Glutamatergic neuron (in vitro differentiated cells): ENCODE results near the gene TMEM266. TPM values are rescaled to one million over a fixed set of nuclear protein-coding genes. Genes with fewer than 3 reads are reported as not detected.

ENCODE experiments used
- DNase-seq: peaks from one replicate; pipeline ENCODE4 v3.0.0; 2022
- H3K27ac Mint-ChIP-seq: one replicate; pipeline ENCODE4 v1.8.0; 2020; ENCODE audit warnings: mild to moderate bottlenecking, mixed read lengths, inconsistent platforms; ENCODE audit not compliant: unreplicated experiment
- H3K27me3 Mint-ChIP-seq: one replicate; pipeline ENCODE4 v1.8.0; 2020; ENCODE audit warnings: mild to moderate bottlenecking, moderate library complexity, mixed read lengths, inconsistent platforms; ENCODE audit not compliant: unreplicated experiment
- H3K36me3 Mint-ChIP-seq: one replicate; pipeline ENCODE4 v1.8.0; 2020; ENCODE audit warnings: mild to moderate bottlenecking, mixed read lengths, inconsistent platforms; ENCODE audit not compliant: unreplicated experiment
- H3K4me1 Mint-ChIP-seq: one replicate; pipeline ENCODE4 v1.8.0; 2020; ENCODE audit warnings: mild to moderate bottlenecking, low read depth, mixed read lengths, inconsistent platforms; ENCODE audit not compliant: unreplicated experiment
- H3K4me3 Mint-ChIP-seq: one replicate; pipeline ENCODE4 v1.8.0; 2020; ENCODE audit warnings: mild to moderate bottlenecking, mixed read lengths, inconsistent platforms; ENCODE audit not compliant: unreplicated experiment
- H3K9me3 Mint-ChIP-seq: one replicate; pipeline ENCODE4 v1.8.0; 2020; ENCODE audit warnings: mild to moderate bottlenecking, moderate library complexity, mixed read lengths, inconsistent platforms; ENCODE audit not compliant: unreplicated experiment
- CTCF ChIP-seq: fragments of 200-600 bp; sonication (generic); IDR thresholded peaks from one replicate; pipeline ENCODE4 v1.5.0; 2021; ENCODE audit not compliant: partially characterized antibody, unreplicated experiment
- total RNA-seq: library from RNA; stranded (reverse); fragmentation: NEBNext Ultra II Directional; extraction: Animal tissue kit (Norgen Biotek cat#: 25700); gene quantifications from one replicate; pipeline ENCODE4 v1.2.1, GENCODE V29; 2021; ENCODE audit not compliant: unreplicated experiment

TMEM266 gene
- total RNA-seq, 1 donor from 2014 or later, result 1.3 TPM

GRCh38 chr15:76159282-76159681 lies 99.5 kb downstream of the TMEM266 start:
- Mint-ChIP-seq H3K27me3 (peaks cover 13% of the 10 kb centered on the region), H3K9me3 (peaks cover 10% of the 10 kb centered on the region), H3K4me3 (no peak overlapping the region), H3K27ac (no peak overlapping the region), H3K36me3 (no peaks in the 10 kb centered on the region), H3K4me1 (peaks cover 27% of the 10 kb centered on the region)
- TF ChIP-seq CTCF, result no peak
- no peak for DNase-seq

- Mint-ChIP-seq H3K27ac (no peak overlapping the region), H3K4me1 (peaks cover 28% of the 10 kb centered on the region)
- DNase-seq, result no peak
These were observed 100.8 kb downstream of the TMEM266 start for GRCh38 chr15:76160426-76161152.

GRCh38 chr15:76161153-76162035 lies 101.6 kb downstream of the TMEM266 start:
- H3K36me3 Mint-ChIP-seq, result no peaks in the 10 kb centered on the region
- TF ChIP-seq CTCF, result no peak
- no peak overlapping the region for H3K4me3 Mint-ChIP-seq
- H3K4me1 Mint-ChIP-seq, result peaks cover 32% of the 10 kb centered on the region
- H3K27me3 Mint-ChIP-seq, result peaks cover 15% of the 10 kb centered on the region
- H3K9me3 Mint-ChIP-seq, result peaks cover 12% of the 10 kb centered on the region
- no peak for DNase-seq
- peak overlapping the region; percentile 70 for H3K27ac Mint-ChIP-seq

More at GRCh38 chr15:76160426-76161152, 100.8 kb downstream of the TMEM266 start:
- Mint-ChIP-seq H3K4me3 (no peak overlapping the region), H3K27me3 (peaks cover 15% of the 10 kb centered on the region), H3K9me3 (peaks cover 12% of the 10 kb centered on the region), H3K36me3 (no peaks in the 10 kb centered on the region)
- no peak for TF ChIP-seq CTCF

- no peak for TF ChIP-seq CTCF
- Mint-ChIP-seq H3K4me3 (no peak overlapping the region), H3K4me1 (peaks cover 37% of the 10 kb centered on the region), H3K36me3 (no peaks in the 10 kb centered on the region), H3K9me3 (peaks cover 12% of the 10 kb centered on the region), H3K27ac (peak overlapping the region; percentile 70), H3K27me3 (peaks cover 18% of the 10 kb centered on the region)
- no peak for DNase-seq
These were observed 102.2 kb downstream of the TMEM266 start for GRCh38 chr15:76162036-76162398.
